ENCODE data around the gene ARHGEF26. TPM values are rescaled to one million over a fixed set of nuclear protein-coding genes. Genes with fewer than 3 reads are reported as not detected.

The ARHGEF26 gene
- total and polyA plus RNA-seq, 12 donors, result 0.74 to 2.3 (median 1.1) TPM

GRCh38 chr3:154192225-154192624 lies 71.0 kb downstream of the ARHGEF26 start:
- ATAC-seq, result no peak
- no peak overlapping the region for H3K27ac ChIP-seq
- intact Hi-C loops (cut with DNase I), result no loop called here
- 94 to 96% methylated on average over 2 of the region's 2 CpGs for WGBS, 2 donors
- DNase-seq, result no peak
- no peaks in the 10 kb centered on the region for H3K9me3 ChIP-seq
- H3K27me3 ChIP-seq, result no peaks in the 10 kb centered on the region
- peaks cover 0 to 25% (median 0%) of the 10 kb centered on the region in 9 donors for H3K36me3 ChIP-seq
- no peaks in the 10 kb centered on the region for H3K4me1 ChIP-seq
- no peak for TF ChIP-seq CTCF (IDR thresholded peaks at IDR 0.05)
- no peak overlapping the region for H3K4me3 ChIP-seq

GRCh38 chr3:154193000-154193615 lies 71.9 kb downstream of the ARHGEF26 start:
- Histone ChIP-seq H3K4me1 (no peaks in the 10 kb centered on the region), H3K9me3 (no peaks in the 10 kb centered on the region), H3K4me3 (no peak overlapping the region), H3K36me3 (peaks cover 0 to 33% (median 0%) of the 10 kb centered on the region in 9 donors), H3K27me3 (no peaks in the 10 kb centered on the region), H3K27ac (no peak overlapping the region)
- DNase-seq (no peak), ATAC-seq (no peak)
- WGBS, 2 donors, result 90 to 97% methylated on average over 1 of the region's 1 CpG
- TF ChIP-seq CTCF (IDR thresholded peaks at IDR 0.05), result no peak
- intact Hi-C loops (cut with DNase I), result no loop called here

- no peak for ATAC-seq
- H3K9me3 ChIP-seq, result peaks cover 0 to 13% (median 0%) of the 10 kb centered on the region in 11 donors
- H3K4me3 ChIP-seq, result no peak overlapping the region
- 75 to 86% methylated on average over 3 of the region's 3 CpGs for WGBS, 2 donors
- H3K4me1 ChIP-seq, result no peaks in the 10 kb centered on the region
- TF ChIP-seq CTCF (IDR thresholded peaks at IDR 0.05), result no peak
- intact Hi-C loops (cut with DNase I), result no loop called here
- H3K27ac ChIP-seq, result no peak overlapping the region
- H3K27me3 ChIP-seq, result no peaks in the 10 kb centered on the region
- peaks cover 0 to 49% (median 0%) of the 10 kb centered on the region in 9 donors for H3K36me3 ChIP-seq
- DNase-seq, result no peak
Observed at GRCh38 chr3:154194877-154195276, 73.7 kb downstream of the ARHGEF26 start.

GRCh38 chr3:154195620-154196356 lies 74.6 kb downstream of the ARHGEF26 start:
- intact Hi-C loops (cut with DNase I), result no loop called here
- Histone ChIP-seq H3K27ac (no peak overlapping the region), H3K4me3 (no peak overlapping the region), H3K27me3 (no peaks in the 10 kb centered on the region), H3K9me3 (peaks cover 0 to 20% (median 0%) of the 10 kb centered on the region in 11 donors), H3K4me1 (no peaks in the 10 kb centered on the region), H3K36me3 (peaks cover 0 to 49% (median 0%) of the 10 kb centered on the region in 9 donors)
- ATAC-seq, result no peak
- DNase-seq, result no peak
- TF ChIP-seq CTCF (IDR thresholded peaks at IDR 0.05), result no peak
- 73 to 90% methylated on average over 6 of the region's 6 CpGs for WGBS, 2 donors
